Measurements from ENCODE around the gene ENAM.
A peak's percentile ranks its signal among the peaks of the same experiment; 100 is the strongest.
"Not testable (repeated sequence)": the region's sequence is repeated elsewhere in the genome, so short reads cannot be mapped to it uniquely, and the experiment has no call there.

ENAM gene

GRCh38 chr4:70678383-70678999 lies 49.9 kb downstream of the ENAM start:
- Histone ChIP-seq H3K36me3 (ENCODE audit: insufficient read depth, low read length) (no peaks in the 10 kb centered on the region), H3K4me1 (ENCODE audit: insufficient read depth, low read length) (no peaks in the 10 kb centered on the region), H3K9me3 (ENCODE audit: control insufficient read depth, insufficient read depth, low read length) (no peaks in the 10 kb centered on the region), H3K9ac (ENCODE audit: low read depth, low read length) (no peak overlapping the region)

- Histone ChIP-seq H3K4me1 (ENCODE audit: insufficient read depth, low read length) (no peaks in the 10 kb centered on the region), H3K9me3 (ENCODE audit: control insufficient read depth, insufficient read depth, low read length) (no peaks in the 10 kb centered on the region), H3K9ac (ENCODE audit: low read depth, low read length) (no peak overlapping the region), H3K36me3 (ENCODE audit: insufficient read depth, low read length) (no peaks in the 10 kb centered on the region)
These were observed 52.4 kb downstream of the ENAM start for GRCh38 chr4:70680934-70681333.

DNA sequence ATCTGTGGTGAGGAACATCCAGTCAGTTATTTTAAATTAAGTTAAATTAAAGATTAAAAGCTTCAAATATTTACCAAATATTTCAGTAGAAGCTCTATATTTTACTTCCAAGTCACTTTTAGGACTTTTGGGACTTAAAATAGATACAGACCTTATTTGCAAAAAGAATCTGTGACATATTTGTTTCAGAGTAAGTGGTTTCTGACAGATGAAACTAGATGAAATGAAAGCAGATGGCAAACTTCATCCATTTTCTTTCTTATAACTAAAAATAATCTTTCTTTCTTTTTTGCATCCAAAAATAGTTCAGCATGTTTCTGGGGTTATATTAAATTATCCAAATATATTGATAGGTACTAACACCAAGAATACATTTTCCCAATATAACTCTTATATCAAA lies 53.2 kb downstream of the ENAM start:
- no peak overlapping the region for H3K9ac ChIP-seq (ENCODE audit: low read depth, low read length)
- no peaks in the 10 kb centered on the region for H3K4me1 ChIP-seq (ENCODE audit: insufficient read depth, low read length)
- no peaks in the 10 kb centered on the region for H3K9me3 ChIP-seq (ENCODE audit: control insufficient read depth, insufficient read depth, low read length)
- no peaks in the 10 kb centered on the region for H3K36me3 ChIP-seq (ENCODE audit: insufficient read depth, low read length)

DNA sequence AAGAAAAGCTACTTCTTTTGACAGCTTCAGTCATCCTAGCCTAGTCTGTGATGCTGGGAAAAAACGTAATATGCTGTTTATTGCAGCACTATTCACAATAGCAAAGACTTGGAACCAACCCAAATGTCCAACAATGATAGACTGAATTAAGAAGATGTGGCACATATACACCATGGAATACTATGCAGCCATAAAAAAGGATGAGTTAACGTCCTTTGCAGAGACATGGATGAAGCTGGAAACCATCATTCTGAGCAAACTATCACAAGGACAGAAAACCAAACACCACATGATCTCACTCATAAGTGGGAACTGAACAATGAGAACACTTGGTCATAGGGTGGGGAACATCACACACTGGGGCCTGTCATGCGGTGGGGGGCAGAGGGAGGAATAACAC lies 53.6 kb downstream of the ENAM start:
- H3K9me3 ChIP-seq (ENCODE audit: control insufficient read depth, insufficient read depth, low read length); H3K9ac ChIP-seq (ENCODE audit: low read depth, low read length); H3K4me1 ChIP-seq (ENCODE audit: insufficient read depth, low read length); H3K36me3 ChIP-seq (ENCODE audit: insufficient read depth, low read length): not testable (repeated sequence)

GRCh38 chr4:70687392-70687791 lies 58.8 kb downstream of the ENAM start:
- H3K4me1 ChIP-seq (ENCODE audit: insufficient read depth, low read length): peaks cover 2% of the 10 kb centered on the region; the same call in 1 of the 2 replicates
- H3K36me3 ChIP-seq (ENCODE audit: insufficient read depth, low read length): 0 out of 2 replicates have a peak, but pooled peaks cover 4% of the 10 kb centered on the region

GRCh38 chr4:70687821-70688794 lies 59.6 kb downstream of the ENAM start, which contains the start of gene UTP3:
UTP3 (plus strand) TSS chr4:70688532; CDS start chr4:70688678, 146 bp downstream.
- H3K4me1 ChIP-seq (ENCODE audit: insufficient read depth, low read length): peaks cover 2% of the 10 kb centered on the region; the same call in 1 of the 2 replicates
- H3K9me3 ChIP-seq (ENCODE audit: control insufficient read depth, insufficient read depth, low read length): no peaks in the 10 kb centered on the region
- peak within 1 kb of the TSS; percentile 70 for H3K9ac ChIP-seq (ENCODE audit: low read depth, low read length)
- H3K36me3 ChIP-seq (ENCODE audit: insufficient read depth, low read length): 0 out of 2 replicates have a peak, but pooled peaks cover 4% of the 10 kb centered on the region

More at GRCh38 chr4:70687392-70687791, 58.8 kb downstream of the ENAM start:
- H3K9ac ChIP-seq (ENCODE audit: low read depth, low read length): peak overlapping the region; percentile 70
- H3K9me3 ChIP-seq (ENCODE audit: control insufficient read depth, insufficient read depth, low read length): no peaks in the 10 kb centered on the region

DNA sequence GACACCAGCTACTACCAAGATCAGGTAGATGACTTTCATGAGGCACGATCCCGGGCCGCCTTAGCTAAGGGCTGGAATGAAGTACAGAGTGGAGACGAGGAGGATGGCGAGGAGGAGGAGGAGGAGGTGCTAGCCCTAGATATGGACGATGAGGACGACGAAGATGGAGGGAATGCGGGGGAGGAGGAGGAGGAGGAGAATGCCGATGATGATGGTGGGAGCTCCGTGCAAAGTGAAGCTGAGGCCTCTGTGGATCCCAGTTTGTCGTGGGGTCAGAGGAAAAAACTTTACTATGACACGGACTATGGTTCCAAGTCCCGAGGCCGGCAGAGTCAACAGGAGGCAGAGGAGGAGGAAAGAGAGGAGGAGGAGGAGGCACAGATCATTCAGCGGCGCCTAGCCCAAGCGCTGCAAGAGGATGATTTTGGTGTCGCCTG lies 60.3 kb downstream of the ENAM start:
- H3K9ac ChIP-seq (ENCODE audit: low read depth, low read length): peak overlapping the region; percentile 70
- H3K36me3 ChIP-seq (ENCODE audit: insufficient read depth, low read length): 0 out of 2 replicates have a peak, but pooled peaks cover 4% of the 10 kb centered on the region
- no peaks in the 10 kb centered on the region for H3K9me3 ChIP-seq (ENCODE audit: control insufficient read depth, insufficient read depth, low read length)
- peaks cover 2% of the 10 kb centered on the region; the same call in 1 of the 2 replicates for H3K4me1 ChIP-seq (ENCODE audit: insufficient read depth, low read length)

DNA sequence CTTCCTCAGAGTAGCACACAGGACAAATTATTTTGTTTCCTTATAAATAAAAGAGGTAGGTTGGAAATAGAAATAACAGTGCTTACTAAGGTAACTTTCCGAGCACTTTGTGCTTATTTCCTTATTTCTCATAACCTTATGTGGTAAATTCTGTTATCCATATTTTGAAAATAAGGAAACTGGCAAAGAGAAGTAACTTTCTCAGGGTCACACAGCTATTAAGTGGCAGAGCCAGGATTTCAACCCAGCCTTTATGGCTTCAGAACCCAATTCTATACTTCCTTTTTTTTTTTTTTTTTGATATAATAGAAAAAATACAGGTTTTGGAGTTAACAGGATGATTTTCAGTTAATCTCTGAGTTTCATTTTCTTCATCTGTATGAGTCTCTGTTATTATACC lies 63.1 kb downstream of the ENAM start:
- H3K4me1 ChIP-seq (ENCODE audit: insufficient read depth, low read length): peaks cover 2% of the 10 kb centered on the region; the same call in 1 of the 2 replicates
- no peak overlapping the region for H3K9ac ChIP-seq (ENCODE audit: low read depth, low read length)
- 0 out of 2 replicates have a peak, but pooled peaks cover 4% of the 10 kb centered on the region for H3K36me3 ChIP-seq (ENCODE audit: insufficient read depth, low read length)
- no peaks in the 10 kb centered on the region for H3K9me3 ChIP-seq (ENCODE audit: control insufficient read depth, insufficient read depth, low read length)

GRCh38 chr4:70694633-70695032 lies 66.1 kb downstream of the ENAM start:
- not testable (repeated sequence) for H3K36me3 ChIP-seq (ENCODE audit: insufficient read depth, low read length); H3K4me1 ChIP-seq (ENCODE audit: insufficient read depth, low read length); H3K9ac ChIP-seq (ENCODE audit: low read depth, low read length); H3K9me3 ChIP-seq (ENCODE audit: control insufficient read depth, insufficient read depth, low read length)
